HCT116 (cell line): ENCODE results near the gene RBFOX2.

Source experiments
- CTCF ChIP-seq, 3 experiments: fragments of 200-600 bp in 1 of 3; sonication (generic) in 1 of 3; IDR thresholded peaks in 2 of 3; conservative IDR thresholded peaks in 1 of 3; 2 replicates each; pipeline ENCODE4 v1.5.1; 2012 to 2017; ENCODE audit warnings: low read depth in 2 of 3, low read length in 2 of 3, antibody characterized with exemption in 1 of 3, borderline replicate concordance in 1 of 3, control low read depth in 1 of 3, mild to moderate bottlenecking in 1 of 3, mixed read lengths in 1 of 3, mixed run types in 1 of 3, moderate library complexity in 1 of 3; ENCODE audit not compliant: insufficient read depth in 1 of 3
- EZH2phosphoT487 ChIP-seq: fragments of 200-600 bp; IDR thresholded peaks from 2 replicates; pipeline ENCODE4 v1.6.1; 2018; ENCODE audit warnings: antibody characterized with exemption, borderline replicate concordance
- RAD21 ChIP-seq: IDR thresholded peaks from 2 replicates; pipeline ENCODE4 v1.6.1; 2012; ENCODE audit warnings: low read depth, mild to moderate bottlenecking

GRCh38 chr22:35842954-35843353 lies 185.7 kb downstream of the RBFOX2 start:
- TF ChIP-seq CTCF (IDR thresholded peaks at IDR 0.05 in 2 of 3, conservative IDR thresholded peaks at IDR 0.05 in 1 of 3; ENCODE audit: borderline replicate concordance in 1 of 3, insufficient read depth in 1 of 3, low read depth in 2 of 3, low read length in 2 of 3) = peak; percentile 77 to 86 (median 83)
- no peak for TF ChIP-seq EZH2phosphoT487
- peak; percentile 62 for TF ChIP-seq RAD21
